ENCODE results near the gene ZNF385D. TPM values are rescaled to one million over a fixed set of nuclear protein-coding genes. Genes with fewer than 3 reads are reported as not detected.

The ZNF385D gene
- total RNA-seq, 1 experiment from 2014 or later, result not detected

DNA sequence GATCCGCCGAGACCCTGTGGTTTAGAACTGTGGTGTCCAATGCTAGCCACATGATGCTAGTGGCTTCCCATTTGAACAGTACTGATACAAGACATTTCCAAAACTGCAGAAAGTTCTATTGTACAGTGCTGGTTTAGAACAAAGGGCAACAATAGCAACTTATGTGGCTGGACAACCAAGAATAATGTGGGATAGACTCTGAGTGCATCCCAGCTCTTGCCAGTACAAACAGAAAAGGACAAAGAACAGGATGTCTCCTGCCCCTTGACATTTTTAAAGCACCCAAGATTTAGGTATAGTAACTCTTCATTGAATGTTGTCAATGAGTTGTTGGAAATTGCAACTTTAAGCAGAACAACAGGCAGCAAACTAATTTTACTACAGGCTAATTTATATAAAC, 107.3 kb downstream of the ZNF385D start (continued):
- TF ChIP-seq SRF (IDR thresholded peaks at IDR 0.05; ENCODE audit: low read depth) (no peak), POLR2A (IDR thresholded peaks at IDR 0.05; ENCODE audit: borderline replicate concordance, extremely low read depth, insufficient read depth, insufficient read length) (no peak), ZFX (IDR thresholded peaks at IDR 0.05) (no peak), POLR2AphosphoS5 (IDR thresholded peaks at IDR 0.05; ENCODE audit: low read depth, low read length) (no peak)
- TF ChIP-seq, protein P1, sequence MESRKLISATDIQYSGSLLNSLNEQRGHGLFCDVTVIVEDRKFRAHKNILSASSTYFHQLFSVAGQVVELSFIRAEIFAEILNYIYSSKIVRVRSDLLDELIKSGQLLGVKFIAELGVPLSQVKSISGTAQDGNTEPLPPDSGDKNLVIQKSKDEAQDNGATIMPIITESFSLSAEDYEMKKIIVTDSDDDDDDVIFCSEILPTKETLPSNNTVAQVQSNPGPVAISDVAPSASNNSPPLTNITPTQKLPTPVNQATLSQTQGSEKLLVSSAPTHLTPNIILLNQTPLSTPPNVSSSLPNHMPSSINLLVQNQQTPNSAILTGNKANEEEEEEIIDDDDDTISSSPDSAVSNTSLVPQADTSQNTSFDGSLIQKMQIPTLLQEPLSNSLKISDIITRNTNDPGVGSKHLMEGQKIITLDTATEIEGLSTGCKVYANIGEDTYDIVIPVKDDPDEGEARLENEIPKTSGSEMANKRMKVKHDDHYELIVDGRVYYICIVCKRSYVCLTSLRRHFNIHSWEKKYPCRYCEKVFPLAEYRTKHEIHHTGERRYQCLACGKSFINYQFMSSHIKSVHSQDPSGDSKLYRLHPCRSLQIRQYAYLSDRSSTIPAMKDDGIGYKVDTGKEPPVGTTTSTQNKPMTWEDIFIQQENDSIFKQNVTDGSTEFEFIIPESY (IDR thresholded peaks at IDR 0.05; ENCODE audit: extremely low read depth, insufficient replicate concordance, low read length), result no peak

DNA sequence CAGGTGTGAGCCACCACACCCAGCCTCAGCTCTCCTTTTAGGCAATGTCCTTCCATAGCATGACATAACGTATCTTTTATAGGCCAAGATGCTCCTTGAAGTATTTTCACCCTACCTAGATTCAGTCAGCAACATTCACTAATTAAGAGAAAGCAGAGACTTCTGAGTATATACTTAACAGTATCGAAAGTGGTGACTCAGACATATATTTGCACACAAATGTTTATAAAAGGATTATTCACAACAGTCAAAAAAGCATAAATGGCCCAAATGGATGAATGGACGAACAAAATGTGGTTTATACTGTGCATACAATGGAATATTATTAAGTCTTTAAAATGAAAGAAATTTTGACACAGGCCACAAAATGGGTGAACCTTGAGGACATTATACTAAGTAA, 108.6 kb downstream of the ZNF385D start:
- CTCF ChIA-PET, result no interaction called here
- H3K4me2 ChIP-seq (ENCODE audit: low read length), result no peak overlapping the region
- intact Hi-C loops (cut with micrococcal nuclease), result no loop called here
- no peaks in the 10 kb centered on the region for H3K4me1 ChIP-seq (ENCODE audit: control insufficient read depth in 1 of 2, insufficient read depth in 2 of 2, low read length in 2 of 2)
- ATAC-seq (no peak), DNase-seq (ENCODE audit: low read depth, low spot score) (no peak)
- H2AFZ ChIP-seq (ENCODE audit: low read depth, low read length, poor library complexity, severe bottlenecking), result no peak overlapping the region
- TF ChIP-seq JUND (IDR thresholded peaks at IDR 0.05) (no peak), SIN3A (IDR thresholded peaks at IDR 0.05; ENCODE audit: low read depth) (no peak), CBX3 (IDR thresholded peaks at IDR 0.05; ENCODE audit: low read depth) (no peak), POLR2A (IDR thresholded peaks at IDR 0.05; ENCODE audit: borderline replicate concordance, extremely low read depth, insufficient read depth, insufficient read length) (no peak), ELF1 (IDR thresholded peaks at IDR 0.05; ENCODE audit: borderline replicate concordance, low read depth) (no peak), EZH2 (IDR thresholded peaks at IDR 0.05) (no peak), ZFX (IDR thresholded peaks at IDR 0.05) (no peak), ZNF274 (IDR thresholded peaks at IDR 0.05; ENCODE audit: low read depth, low read length) (no peak)
- TF ChIP-seq, protein P2, sequence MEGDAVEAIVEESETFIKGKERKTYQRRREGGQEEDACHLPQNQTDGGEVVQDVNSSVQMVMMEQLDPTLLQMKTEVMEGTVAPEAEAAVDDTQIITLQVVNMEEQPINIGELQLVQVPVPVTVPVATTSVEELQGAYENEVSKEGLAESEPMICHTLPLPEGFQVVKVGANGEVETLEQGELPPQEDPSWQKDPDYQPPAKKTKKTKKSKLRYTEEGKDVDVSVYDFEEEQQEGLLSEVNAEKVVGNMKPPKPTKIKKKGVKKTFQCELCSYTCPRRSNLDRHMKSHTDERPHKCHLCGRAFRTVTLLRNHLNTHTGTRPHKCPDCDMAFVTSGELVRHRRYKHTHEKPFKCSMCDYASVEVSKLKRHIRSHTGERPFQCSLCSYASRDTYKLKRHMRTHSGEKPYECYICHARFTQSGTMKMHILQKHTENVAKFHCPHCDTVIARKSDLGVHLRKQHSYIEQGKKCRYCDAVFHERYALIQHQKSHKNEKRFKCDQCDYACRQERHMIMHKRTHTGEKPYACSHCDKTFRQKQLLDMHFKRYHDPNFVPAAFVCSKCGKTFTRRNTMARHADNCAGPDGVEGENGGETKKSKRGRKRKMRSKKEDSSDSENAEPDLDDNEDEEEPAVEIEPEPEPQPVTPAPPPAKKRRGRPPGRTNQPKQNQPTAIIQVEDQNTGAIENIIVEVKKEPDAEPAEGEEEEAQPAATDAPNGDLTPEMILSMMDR (IDR thresholded peaks at IDR 0.05 in 2 of 3, conservative IDR thresholded peaks at IDR 0.05 in 1 of 3; ENCODE audit: borderline replicate concordance in 1 of 3, insufficient read depth in 1 of 3, low read depth in 2 of 3, low read length in 2 of 3), result no peak
- TF ChIP-seq, protein P3, sequence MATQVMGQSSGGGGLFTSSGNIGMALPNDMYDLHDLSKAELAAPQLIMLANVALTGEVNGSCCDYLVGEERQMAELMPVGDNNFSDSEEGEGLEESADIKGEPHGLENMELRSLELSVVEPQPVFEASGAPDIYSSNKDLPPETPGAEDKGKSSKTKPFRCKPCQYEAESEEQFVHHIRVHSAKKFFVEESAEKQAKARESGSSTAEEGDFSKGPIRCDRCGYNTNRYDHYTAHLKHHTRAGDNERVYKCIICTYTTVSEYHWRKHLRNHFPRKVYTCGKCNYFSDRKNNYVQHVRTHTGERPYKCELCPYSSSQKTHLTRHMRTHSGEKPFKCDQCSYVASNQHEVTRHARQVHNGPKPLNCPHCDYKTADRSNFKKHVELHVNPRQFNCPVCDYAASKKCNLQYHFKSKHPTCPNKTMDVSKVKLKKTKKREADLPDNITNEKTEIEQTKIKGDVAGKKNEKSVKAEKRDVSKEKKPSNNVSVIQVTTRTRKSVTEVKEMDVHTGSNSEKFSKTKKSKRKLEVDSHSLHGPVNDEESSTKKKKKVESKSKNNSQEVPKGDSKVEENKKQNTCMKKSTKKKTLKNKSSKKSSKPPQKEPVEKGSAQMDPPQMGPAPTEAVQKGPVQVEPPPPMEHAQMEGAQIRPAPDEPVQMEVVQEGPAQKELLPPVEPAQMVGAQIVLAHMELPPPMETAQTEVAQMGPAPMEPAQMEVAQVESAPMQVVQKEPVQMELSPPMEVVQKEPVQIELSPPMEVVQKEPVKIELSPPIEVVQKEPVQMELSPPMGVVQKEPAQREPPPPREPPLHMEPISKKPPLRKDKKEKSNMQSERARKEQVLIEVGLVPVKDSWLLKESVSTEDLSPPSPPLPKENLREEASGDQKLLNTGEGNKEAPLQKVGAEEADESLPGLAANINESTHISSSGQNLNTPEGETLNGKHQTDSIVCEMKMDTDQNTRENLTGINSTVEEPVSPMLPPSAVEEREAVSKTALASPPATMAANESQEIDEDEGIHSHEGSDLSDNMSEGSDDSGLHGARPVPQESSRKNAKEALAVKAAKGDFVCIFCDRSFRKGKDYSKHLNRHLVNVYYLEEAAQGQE (IDR thresholded peaks at IDR 0.05; ENCODE audit: low read depth), result no peak
- TF ChIP-seq, protein P4, sequence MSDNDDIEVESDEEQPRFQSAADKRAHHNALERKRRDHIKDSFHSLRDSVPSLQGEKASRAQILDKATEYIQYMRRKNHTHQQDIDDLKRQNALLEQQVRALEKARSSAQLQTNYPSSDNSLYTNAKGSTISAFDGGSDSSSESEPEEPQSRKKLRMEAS (IDR thresholded peaks at IDR 0.05), result no peak
- TF ChIP-seq, protein P5, sequence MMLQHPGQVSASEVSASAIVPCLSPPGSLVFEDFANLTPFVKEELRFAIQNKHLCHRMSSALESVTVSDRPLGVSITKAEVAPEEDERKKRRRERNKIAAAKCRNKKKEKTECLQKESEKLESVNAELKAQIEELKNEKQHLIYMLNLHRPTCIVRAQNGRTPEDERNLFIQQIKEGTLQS (IDR thresholded peaks at IDR 0.05), result no peak
- H3K9me2 ChIP-seq (ENCODE audit: insufficient read depth), result no peaks in the 10 kb centered on the region
- peaks cover 7 to 8% of the 10 kb centered on the region in 2 experiments; a peak in 2 of 4 replicates for H3K9me3 ChIP-seq (ENCODE audit: control insufficient read depth in 1 of 2, insufficient read depth in 1 of 2, low read depth in 1 of 2, low read length in 2 of 2)
- no peaks in the 10 kb centered on the region for H4K20me1 ChIP-seq (ENCODE audit: insufficient read depth)
- POLR2A ChIA-PET, result no interaction called here
- RAD21 ChIA-PET (ENCODE audit: low non-redundant PET in 1 of 2, low total read pairs in 2 of 2, uncharacterized antibody in 2 of 2, unreplicated experiment in 2 of 2), result no interaction called here
- H3K27ac ChIP-seq (ENCODE audit: low read depth, low read length), result no peak overlapping the region
- no peak overlapping the region for H3K9ac ChIP-seq (ENCODE audit: low read length)
- H3K27me3 ChIP-seq (ENCODE audit: insufficient read depth, low read length), result no peaks in the 10 kb centered on the region
- no peaks in the 10 kb centered on the region for H3K79me2 ChIP-seq (ENCODE audit: insufficient read depth, low read length)
- H3K4me3 ChIP-seq (replicated peaks in 1 of 2; ENCODE audit: low read depth in 1 of 2, low read length in 2 of 2), result no peak overlapping the region
- BruUV-seq (replicated peaks), result no TSS peak
- no peaks in the 10 kb centered on the region for H3K36me3 ChIP-seq (ENCODE audit: control insufficient read depth in 1 of 2, insufficient read depth in 2 of 2, low read length in 2 of 2)

All from HCT116 (cell line).